GM06990 (cell line): ENCODE data around the gene TMTC4.

Experiments used
- DNase-seq: peaks from one replicate; pipeline ENCODE4 v3.0.0-alpha.2; 2011; ENCODE audit not compliant: insufficient read length; ENCODE audit errors: extremely low read depth
- H3K27me3 ChIP-seq: replicated peaks from 2 replicates; pipeline ENCODE4 v1.6.0; 2011; ENCODE audit warnings: low read length; ENCODE audit not compliant: control insufficient read depth, insufficient read depth
- H3K36me3 ChIP-seq: 2 replicates; pipeline ENCODE4 v1.5.1; 2011; ENCODE audit warnings: low read length; ENCODE audit not compliant: control insufficient read depth, insufficient read depth
- H3K4me3 ChIP-seq: replicated peaks from 2 replicates; pipeline ENCODE4 v1.5.1; 2011; ENCODE audit warnings: low read depth, mild to moderate bottlenecking, control low read depth, low read length
- CTCF ChIP-seq: IDR thresholded peaks from 2 replicates; pipeline ENCODE4 v1.5.1; 2011; ENCODE audit warnings: low read length, control low read depth, mild to moderate bottlenecking, inconsistent platforms; ENCODE audit not compliant: insufficient read depth, poor library complexity, severe bottlenecking

The TMTC4 gene

GRCh38 chr13:100563779-100564178 lies 110.8 kb downstream of the TMTC4 start:
- no peak for TF ChIP-seq CTCF
- H3K4me3 ChIP-seq = no peak overlapping the region
- no peaks in the 10 kb centered on the region for H3K27me3 ChIP-seq
- no peak for DNase-seq
- H3K36me3 ChIP-seq = no peaks in the 10 kb centered on the region

- no peak for DNase-seq
- TF ChIP-seq CTCF = no peak
Measured at GRCh38 chr13:100561599-100562204, 112.9 kb downstream of the TMTC4 start.

GRCh38 chr13:100561158-100561499 lies 113.5 kb downstream of the TMTC4 start:
- H3K27me3 ChIP-seq = no peaks in the 10 kb centered on the region

More at GRCh38 chr13:100561599-100562204, 112.9 kb downstream of the TMTC4 start:
- Histone ChIP-seq H3K36me3 (no peaks in the 10 kb centered on the region), H3K27me3 (no peaks in the 10 kb centered on the region), H3K4me3 (no peak overlapping the region)

DNA sequence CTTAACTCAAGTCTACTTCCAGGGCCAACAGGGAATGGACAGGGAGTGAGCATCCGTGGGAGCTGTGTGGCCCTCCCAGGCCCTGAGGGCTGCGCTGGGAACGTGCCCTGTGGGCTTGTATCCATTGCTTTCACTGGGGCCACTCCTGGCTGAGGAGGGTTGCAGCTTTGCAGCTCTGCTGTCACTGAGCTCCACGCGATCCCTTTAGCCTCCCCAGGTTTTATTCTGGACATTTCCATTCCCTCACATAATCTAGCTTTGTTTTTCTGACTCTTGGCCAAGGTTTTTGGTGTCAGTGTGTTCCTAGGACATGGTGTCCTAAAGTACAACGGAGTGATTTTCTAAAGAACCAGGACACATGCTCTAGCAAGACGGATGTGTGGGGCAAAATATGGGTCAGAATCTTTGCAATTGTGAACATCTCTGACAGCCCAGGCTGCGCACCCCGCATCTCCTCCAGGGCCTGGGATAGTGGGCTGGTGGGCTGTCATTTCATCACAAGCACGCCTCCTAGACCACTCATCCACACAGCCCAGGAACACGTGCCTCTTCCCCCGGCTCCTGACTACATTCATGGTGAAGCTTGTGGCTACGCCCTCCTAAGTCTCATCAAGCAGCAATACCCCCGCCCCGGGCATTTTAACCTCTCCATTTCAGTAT lies 114.0 kb downstream of the TMTC4 start:
- no peak for DNase-seq
- H3K36me3 ChIP-seq = no peaks in the 10 kb centered on the region
- no peak for TF ChIP-seq CTCF
- H3K4me3 ChIP-seq = no peak overlapping the region
- no peaks in the 10 kb centered on the region for H3K27me3 ChIP-seq

More at GRCh38 chr13:100561158-100561499, 113.5 kb downstream of the TMTC4 start:
- no peak overlapping the region for H3K4me3 ChIP-seq
- TF ChIP-seq CTCF = no peak
- no peak for DNase-seq
- H3K36me3 ChIP-seq = no peaks in the 10 kb centered on the region

GRCh38 chr13:100559886-100560285 lies 114.7 kb downstream of the TMTC4 start:
- H3K36me3 ChIP-seq = no peaks in the 10 kb centered on the region
- TF ChIP-seq CTCF = no peak
- H3K4me3 ChIP-seq = no peak overlapping the region
- DNase-seq = no peak
- H3K27me3 ChIP-seq = no peaks in the 10 kb centered on the region
